HG02943 (cell line): Measurements from ENCODE around the gene NR0B2.
"Not testable (repeated sequence)": the region's sequence is repeated elsewhere in the genome, so short reads cannot be mapped to it uniquely, and the experiment has no call there.

ENCODE experiments used
- ATAC-seq: cut with Tn5 transposase; IDR thresholded peaks from one replicate; pipeline ENCODE4 v1.9.1; 2021; ENCODE audit warnings: mild to moderate bottlenecking, low read depth, moderate library complexity; ENCODE audit not compliant: unreplicated experiment

Gene NR0B2

DNA sequence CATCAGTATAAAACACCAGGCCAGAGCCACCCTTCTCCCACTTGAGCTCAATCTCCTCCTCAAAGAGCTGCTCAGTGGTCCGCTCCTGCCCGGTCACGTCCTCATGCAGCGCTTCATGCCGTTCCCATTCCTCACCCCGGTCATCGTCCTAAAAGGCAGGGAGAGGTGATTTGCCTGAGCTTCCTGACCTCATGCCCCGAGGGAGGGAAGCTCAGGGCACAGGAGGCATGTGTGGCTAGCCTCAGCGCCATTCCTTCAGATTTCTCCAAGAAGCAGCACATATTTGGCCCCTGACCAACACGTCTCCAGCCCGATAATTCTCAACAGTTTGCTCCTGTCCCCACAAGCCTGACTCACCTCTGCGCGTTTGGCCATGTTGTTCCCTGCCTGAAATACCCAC is 19.5 kb downstream of the NR0B2 start:
- no peak for ATAC-seq

DNA sequence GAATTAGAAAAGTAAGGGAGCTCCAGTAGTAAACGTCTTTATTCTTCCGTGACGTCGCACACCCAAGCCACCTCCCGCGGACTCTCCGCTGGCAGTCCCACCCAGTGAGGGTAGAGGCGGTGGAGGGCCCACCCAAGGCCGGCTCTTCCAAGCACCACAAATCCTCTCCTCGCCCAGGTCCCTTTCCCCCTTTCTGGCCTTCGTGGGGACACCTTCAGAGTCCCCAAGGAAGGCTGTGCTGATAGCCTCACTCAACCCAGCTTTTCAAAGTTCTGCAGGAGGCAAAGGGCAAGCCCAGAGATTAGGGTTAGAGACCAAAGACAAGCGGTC is 23.3 kb downstream of the NR0B2 start:
- peak; percentile 28 for ATAC-seq

DNA sequence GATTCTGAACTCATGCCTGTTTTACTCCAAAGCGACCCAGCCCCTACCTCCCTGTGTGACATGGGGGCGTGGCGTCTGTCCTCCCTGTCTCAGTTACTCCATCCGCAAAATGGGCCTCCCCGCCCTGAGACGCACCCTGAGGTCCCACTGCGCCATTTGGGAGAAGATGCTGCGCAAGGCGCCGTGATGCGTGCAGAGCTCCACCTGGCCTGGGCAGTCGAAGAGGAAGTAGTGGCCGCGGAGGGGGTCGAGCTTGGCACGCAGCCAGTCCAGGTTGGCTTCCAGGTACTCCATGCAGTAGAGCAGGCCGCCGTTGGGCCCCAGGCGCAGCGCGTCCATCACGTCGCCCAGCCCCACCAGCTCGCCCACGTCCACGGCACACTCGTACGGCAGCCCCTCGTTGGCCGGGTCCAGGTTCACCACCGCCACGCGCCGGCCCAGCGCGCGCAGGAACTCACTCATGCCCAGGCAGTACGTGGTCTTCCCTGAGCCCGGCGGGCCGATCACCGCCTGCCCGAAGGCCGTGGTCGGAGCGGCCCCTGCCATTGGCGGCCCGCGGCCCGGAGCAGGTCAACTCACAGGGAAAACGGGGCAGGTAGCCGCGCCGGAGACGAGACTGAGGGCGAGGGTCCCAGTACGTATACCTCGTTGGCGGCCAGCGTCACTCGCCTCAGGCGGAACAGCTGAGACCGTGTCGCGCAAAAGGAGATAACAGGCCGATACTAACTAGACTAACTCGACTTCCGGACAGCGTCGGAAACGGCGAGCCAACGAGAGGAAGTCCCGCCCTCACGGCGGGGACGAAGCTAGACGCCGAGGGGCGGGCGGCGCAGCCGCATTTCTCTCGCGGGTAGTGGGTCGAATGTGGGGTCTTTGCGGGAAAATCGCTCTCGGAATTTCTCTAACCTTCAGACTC is 24.0 kb downstream of the NR0B2 start, which contains the start of gene GPN2:
TSS of gene GPN2 (minus strand) at position 733 of the 916 bp plus-strand sequence. CDS start at position 546, 187 bp downstream.
- ATAC-seq, result peak; percentile 75

DNA sequence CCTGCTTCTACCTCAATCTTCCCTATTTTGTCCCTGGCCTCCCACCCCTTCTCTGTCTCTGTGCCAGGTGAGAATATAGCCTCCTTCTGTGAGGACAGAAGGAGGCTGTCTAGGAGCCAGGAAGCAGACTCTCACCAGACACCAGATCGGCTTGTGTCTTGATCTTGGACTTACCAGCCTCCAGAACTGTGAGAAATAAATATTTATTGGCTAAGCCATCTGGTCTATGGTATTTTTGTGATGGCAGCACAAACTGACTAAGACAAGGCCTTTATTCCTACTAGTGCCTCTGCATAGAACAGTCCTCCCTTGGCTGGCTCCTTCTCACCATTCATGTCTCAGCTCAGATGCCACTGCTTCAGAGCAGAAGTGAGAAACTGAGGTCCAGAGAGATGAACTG is 25.5 kb downstream of the NR0B2 start:
- no peak for ATAC-seq

DNA sequence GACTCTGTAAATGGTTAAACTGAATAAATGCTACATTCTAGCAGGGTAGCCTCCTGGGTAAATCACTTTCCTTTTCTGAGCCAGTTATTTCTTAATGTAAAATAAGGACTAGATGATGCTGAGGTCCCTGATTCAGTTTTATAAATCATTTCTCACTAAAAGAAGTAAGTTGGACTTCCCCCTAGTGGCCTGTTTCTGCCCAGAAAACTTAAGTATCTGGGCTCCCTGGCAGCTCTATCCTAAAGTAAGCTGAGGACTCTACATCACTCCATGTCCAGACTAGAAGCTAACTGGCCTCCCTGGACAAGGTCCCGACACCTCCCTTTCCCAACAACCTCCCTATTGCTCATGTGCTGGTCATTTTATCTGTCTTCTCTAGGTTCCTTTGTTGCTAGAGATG is 26.6 kb downstream of the NR0B2 start:
- ATAC-seq, result no peak

DNA sequence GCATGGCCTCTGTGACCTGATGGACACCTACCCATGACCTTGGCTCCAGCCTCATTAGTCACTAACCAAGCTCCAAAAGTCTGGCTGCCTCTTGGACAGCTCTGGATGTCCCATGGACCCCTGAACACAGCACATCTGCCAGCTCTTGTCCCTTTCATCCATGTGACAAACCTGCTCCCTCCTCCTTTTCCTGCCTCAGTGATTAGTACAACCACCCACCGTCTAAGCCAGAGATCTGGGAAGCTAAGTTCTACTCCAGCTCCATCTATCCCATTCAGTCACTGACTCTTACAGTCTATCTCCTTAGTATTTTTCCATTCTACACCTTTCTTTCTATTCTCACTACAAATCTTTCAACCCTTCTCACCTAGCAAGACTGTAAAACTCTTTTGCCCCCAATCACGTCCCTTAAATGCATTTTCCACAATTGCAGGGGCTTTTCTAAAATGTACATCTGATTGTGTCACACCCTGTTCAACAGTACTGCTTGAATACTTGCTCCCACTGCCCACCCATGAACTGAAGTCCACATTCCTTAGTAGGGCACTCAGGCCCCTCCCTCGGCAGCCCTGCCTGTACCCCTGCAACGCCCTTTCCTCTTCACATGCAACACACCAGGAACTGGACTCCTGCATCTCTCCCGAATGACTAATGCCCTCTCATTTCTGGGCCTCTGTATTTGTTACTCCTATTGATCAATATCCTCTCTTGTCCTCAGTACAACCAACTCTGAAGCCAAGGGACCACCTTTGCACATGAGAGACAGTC is 30.9 kb downstream of the NR0B2 start:
- ATAC-seq, result no peak

DNA sequence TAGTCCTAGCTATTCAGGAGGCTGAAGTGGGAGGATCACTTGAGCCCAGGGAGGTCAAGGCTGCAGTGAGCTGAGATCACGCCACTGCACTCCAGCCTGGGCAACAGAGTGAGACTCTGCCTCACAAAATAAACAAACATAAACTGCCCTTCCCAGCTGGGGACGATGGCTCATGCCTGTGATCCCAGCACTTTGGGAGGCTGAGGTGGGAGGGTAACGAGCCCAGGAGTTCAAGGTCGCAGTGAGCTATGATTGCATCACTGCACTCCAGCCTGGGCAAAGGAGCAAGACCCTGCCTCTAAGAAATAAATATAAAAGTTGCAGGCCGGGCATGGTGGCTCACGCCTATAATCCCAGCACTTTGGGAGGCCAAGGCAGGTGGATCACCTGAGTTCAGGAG is 32.2 kb downstream of the NR0B2 start:
- ATAC-seq, result not testable (repeated sequence)

DNA sequence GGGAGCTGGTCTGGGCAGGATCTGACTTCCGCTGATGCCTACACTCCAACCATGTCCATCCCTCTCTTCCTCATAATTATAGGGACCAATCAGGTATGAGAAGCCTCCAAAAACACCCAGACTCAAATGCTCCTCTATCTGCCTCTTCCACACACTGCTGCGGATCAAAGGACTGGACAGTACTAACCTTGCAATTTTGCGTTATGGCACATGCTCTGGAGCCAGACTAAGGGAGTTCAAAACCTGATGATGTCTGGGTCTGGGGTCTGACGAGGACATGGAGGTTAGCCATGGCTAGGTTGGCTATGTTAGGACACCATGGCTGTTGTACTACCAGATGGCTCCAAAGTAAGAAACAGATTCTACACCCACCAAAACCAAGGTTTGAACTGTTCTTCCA is 34.0 kb downstream of the NR0B2 start:
- ATAC-seq, result no peak

DNA sequence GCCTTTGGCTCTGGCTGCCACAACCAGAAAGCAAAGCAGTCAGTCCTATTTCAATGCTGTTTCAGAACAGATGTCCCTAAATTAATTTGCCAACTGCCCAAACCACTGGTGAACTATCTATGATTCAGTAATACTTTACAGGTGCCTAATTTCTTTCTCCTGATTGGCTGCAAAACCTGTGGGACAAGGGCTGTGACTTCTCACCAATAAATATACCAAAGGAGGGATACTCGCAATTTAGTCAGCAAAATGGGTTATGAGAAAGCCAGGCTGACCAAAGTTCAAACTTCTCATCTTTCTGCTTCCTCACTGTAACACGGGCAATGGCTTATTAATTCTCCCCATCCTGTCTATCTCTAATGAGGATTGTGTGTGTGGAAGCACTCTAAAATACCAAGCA is 36.4 kb downstream of the NR0B2 start:
- ATAC-seq, result no peak

DNA sequence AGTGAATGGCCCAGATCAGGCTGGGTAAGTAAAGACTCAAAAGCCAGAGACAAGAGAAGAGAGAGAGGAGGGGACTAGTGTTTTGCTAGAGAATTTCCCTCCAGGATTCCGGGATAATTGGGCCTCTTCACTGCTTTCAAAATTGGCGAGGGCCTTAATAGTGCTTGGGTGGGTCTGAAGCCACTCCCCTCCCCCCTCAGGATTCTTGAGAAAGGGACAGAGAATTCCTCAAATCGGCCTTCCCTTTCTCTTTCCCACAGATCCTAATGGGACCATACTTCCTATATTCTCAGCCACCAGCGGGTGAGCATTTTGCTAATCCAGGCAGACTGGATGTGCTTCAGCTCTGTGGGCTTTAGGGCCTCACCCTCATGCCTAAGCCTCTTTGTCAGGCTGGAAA is 38.9 kb downstream of the NR0B2 start:
- no peak for ATAC-seq

DNA sequence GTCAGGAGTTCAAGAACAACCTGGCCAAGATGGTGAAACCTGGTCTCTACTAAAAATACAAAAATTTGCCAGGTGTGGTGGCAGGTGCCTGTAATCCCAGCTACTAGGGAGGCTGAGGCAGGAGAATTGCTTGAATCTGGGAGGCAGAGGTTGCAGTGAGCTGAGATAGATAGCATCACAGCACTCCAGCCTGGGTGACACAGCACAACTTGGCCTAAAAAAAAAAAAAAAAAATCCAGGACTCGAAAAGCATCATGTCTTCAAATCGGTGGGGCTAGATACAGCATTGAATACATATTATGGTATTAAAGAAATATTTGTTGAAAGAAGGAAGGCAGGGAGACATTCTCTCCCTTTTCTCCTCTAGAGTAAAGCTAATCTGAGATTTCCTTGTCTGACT is 40.7 kb downstream of the NR0B2 start:
- ATAC-seq, result not testable (repeated sequence)

DNA sequence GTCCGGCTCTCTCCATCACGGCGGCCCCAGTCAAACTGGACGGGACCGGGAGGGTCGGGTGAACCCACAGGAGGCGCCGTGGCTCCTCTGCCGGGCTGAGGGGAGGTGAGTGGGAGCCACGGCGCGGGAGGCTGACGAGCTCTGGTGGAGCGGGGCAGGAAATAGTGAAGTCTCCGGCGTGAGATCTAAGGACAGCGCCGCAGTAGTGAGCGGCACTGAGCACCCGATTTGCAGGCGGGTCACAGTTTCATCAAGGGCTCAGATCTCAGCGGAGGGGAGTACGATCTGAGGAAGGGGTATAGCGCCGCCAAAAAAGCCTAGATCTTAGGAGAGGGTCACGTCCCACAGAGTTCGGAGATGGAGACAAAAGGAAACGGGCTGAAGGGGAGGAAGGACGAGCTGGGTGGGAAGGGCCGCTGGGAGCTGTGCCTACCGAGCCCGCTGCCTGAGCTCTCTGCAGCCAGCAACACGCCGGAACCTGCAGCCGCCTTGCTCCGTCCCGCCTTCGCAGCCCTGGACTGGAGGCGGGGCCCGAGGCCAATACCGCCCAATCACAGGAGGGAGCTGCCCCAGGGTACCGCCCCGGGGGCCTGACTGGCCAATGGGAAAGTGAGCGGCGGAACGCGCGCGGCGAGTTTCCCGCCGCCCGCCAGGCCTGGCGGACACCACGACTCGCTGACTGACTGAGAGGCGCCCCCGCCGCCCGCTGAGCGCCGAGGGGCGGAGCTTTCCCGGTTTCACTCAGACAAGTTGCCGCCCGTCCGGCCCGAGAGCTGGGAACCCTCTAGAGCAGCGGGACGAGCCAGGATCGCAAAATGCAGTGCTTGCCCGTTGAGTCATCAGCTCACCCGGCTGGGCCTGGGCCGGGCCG is 48.9 kb downstream of the NR0B2 start:
- peak; percentile 89 for ATAC-seq

DNA sequence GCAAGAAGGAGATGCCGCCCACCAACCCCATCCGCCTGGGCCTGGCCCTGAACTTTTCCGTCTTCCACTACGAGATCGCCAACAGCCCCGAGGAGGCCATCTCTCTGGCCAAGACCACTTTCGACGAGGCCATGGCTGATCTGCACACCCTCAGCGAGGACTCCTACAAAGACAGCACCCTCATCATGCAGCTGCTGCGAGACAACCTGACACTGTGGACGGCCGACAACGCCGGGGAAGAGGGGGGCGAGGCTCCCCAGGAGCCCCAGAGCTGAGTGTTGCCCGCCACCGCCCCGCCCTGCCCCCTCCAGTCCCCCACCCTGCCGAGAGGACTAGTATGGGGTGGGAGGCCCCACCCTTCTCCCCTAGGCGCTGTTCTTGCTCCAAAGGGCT is 50.1 kb downstream of the NR0B2 start:
- ATAC-seq, result no peak

DNA sequence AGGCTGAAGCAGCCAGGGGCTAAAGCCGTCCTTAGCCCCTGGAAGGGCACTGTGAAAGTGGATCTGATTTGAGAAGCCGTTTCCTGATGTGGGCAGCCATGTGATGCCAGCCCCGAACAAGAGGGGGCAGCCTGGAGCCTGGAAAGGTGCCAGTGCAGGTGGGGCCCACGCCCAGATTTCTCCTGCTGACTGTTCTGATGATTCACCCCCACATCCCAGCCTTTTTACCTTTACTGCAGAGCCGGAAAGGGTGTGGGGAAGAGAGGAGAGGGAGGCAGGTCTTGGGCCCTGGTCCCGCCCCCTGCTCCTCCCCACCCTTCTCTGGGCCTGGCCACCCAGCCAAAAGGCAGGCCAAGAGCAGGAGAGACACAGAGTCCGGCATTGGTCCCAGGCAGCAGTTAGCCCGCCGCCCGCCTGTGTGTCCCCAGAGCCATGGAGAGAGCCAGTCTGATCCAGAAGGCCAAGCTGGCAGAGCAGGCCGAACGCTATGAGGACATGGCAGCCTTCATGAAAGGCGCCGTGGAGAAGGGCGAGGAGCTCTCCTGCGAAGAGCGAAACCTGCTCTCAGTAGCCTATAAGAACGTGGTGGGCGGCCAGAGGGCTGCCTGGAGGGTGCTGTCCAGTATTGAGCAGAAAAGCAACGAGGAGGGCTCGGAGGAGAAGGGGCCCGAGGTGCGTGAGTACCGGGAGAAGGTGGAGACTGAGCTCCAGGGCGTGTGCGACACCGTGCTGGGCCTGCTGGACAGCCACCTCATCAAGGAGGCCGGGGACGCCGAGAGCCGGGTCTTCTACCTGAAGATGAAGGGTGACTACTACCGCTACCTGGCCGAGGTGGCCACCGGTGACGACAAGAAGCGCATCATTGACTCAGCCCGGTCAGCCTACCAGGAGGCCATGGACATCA is 50.7 kb downstream of the NR0B2 start, which contains the start of gene SFN:
TSS of gene SFN (plus strand) at position 369 of the 904 bp plus-strand sequence. CDS start at position 433, 64 bp downstream.
- ATAC-seq, result no peak

DNA sequence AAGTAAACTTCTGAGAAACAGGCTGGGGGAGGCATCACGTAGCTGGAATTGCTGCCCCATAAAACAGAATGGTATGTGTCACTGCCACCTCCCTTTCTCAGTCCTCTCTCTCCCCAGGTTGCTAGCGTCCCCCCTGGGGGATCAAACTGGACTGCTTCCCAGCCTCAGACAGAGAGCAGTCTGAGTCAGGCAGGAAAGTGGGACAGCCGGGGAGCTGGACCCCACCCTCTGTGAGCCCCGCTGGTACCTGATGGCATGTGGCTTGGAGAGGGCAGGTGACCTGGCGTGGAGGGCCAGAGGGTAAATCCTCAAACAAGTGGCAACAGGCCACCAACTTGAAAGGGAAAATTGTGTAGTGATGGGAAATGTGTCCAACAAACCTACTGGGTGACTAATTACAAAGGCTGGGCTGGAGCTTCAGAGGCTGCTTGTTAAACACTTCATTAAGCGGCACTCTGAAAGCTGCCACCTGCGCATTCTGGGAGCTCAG is 51.8 kb downstream of the NR0B2 start:
- ATAC-seq, result no peak
